WTC11 (cell line): Measurements from ENCODE around the gene ZBTB25.

ENCODE experiments used
- ETV6 ChIP-seq: sonication (generic); formaldehyde crosslinking; IDR thresholded peaks from 2 replicates; pipeline ENCODE4 v1.8.1; 2022; ENCODE audit warnings: mild to moderate bottlenecking, missing genetic modification reagents
- JUN ChIP-seq: sonication (generic); formaldehyde crosslinking; IDR thresholded peaks from 2 replicates; pipeline ENCODE4 v1.8.0; 2023; ENCODE audit warnings: mild to moderate bottlenecking, missing genetic modification reagents
- RORB ChIP-seq: fragments of 250-450 bp; sonication (Bioruptor Pico); IDR thresholded peaks from 2 replicates; pipeline ENCODE4 v1.9.0; 2021; ENCODE audit warnings: mild to moderate bottlenecking
- SP1 ChIP-seq: sonication (generic); formaldehyde crosslinking; conservative IDR thresholded peaks from 2 replicates; pipeline ENCODE4 v1.8.1; 2022; ENCODE audit warnings: missing genetic modification reagents
- TF ChIP-seq, protein P1 (sequence below): fragments of 200-600 bp; IDR thresholded peaks from 2 replicates; pipeline ENCODE4 v1.8.0; 2022; ENCODE audit warnings: antibody characterized with exemption
- TF ChIP-seq, protein P2 (sequence below): sonication (generic); formaldehyde crosslinking; IDR thresholded peaks from 2 replicates; pipeline ENCODE4 v1.8.1; 2023; ENCODE audit warnings: mild to moderate bottlenecking, missing genetic modification reagents, moderate library complexity
- TF ChIP-seq, protein P3 (sequence below): sonication (generic); formaldehyde crosslinking; conservative IDR thresholded peaks from 2 replicates; pipeline ENCODE4 v1.8.1; 2022; ENCODE audit warnings: mild to moderate bottlenecking, missing genetic modification reagents
- TF ChIP-seq, protein P4 (sequence below): sonication (generic); formaldehyde crosslinking; IDR thresholded peaks from 2 replicates; pipeline ENCODE4 v1.8.1; 2022; ENCODE audit warnings: low read depth, mild to moderate bottlenecking, moderate library complexity, missing genetic modification reagents, borderline replicate concordance
- TF ChIP-seq, protein P5 (sequence below): fragments of 250-450 bp; sonication (Bioruptor Pico); IDR thresholded peaks from 2 replicates; pipeline ENCODE4 v2.1.2; 2022; ENCODE audit warnings: mild to moderate bottlenecking, moderate library complexity
- TF ChIP-seq, protein P6 (sequence below): sonication (generic); formaldehyde crosslinking; IDR thresholded peaks from 2 replicates; pipeline ENCODE4 v1.8.0; 2022; ENCODE audit warnings: mild to moderate bottlenecking, missing genetic modification reagents
- TF ChIP-seq, protein P7 (sequence below): fragments of 250-450 bp; sonication (Bioruptor Pico); conservative IDR thresholded peaks from 2 replicates; pipeline ENCODE4 v1.9.0; 2021; ENCODE audit warnings: mild to moderate bottlenecking

DNA sequence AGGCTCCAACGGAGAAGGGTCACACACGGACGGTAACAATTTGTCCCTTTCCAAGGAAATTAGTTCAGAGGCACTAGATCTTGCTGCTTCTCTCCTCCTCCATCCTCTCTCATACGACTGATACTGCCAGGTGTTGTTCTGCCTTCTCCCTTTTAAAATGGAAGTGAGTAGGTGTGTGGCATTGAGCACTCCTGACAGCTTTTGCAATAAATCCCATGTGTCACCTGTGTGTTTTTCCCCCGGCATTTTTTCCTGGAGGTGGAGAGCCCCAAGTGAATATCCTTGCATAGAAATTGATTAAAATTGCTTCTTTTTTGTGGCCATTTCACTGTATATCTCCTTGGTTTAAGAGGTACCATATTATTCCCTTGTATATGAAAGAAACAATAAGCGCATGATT is 64.5 kb downstream of the ZBTB25 start:
- TF ChIP-seq, protein P1, sequence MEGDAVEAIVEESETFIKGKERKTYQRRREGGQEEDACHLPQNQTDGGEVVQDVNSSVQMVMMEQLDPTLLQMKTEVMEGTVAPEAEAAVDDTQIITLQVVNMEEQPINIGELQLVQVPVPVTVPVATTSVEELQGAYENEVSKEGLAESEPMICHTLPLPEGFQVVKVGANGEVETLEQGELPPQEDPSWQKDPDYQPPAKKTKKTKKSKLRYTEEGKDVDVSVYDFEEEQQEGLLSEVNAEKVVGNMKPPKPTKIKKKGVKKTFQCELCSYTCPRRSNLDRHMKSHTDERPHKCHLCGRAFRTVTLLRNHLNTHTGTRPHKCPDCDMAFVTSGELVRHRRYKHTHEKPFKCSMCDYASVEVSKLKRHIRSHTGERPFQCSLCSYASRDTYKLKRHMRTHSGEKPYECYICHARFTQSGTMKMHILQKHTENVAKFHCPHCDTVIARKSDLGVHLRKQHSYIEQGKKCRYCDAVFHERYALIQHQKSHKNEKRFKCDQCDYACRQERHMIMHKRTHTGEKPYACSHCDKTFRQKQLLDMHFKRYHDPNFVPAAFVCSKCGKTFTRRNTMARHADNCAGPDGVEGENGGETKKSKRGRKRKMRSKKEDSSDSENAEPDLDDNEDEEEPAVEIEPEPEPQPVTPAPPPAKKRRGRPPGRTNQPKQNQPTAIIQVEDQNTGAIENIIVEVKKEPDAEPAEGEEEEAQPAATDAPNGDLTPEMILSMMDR, result no peak
- TF ChIP-seq, protein P2, sequence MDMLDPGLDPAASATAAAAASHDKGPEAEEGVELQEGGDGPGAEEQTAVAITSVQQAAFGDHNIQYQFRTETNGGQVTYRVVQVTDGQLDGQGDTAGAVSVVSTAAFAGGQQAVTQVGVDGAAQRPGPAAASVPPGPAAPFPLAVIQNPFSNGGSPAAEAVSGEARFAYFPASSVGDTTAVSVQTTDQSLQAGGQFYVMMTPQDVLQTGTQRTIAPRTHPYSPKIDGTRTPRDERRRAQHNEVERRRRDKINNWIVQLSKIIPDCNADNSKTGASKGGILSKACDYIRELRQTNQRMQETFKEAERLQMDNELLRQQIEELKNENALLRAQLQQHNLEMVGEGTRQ (CRISPR knock-in tag), result no peak
- TF ChIP-seq, protein P3, sequence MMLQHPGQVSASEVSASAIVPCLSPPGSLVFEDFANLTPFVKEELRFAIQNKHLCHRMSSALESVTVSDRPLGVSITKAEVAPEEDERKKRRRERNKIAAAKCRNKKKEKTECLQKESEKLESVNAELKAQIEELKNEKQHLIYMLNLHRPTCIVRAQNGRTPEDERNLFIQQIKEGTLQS (CRISPR knock-in tag), result no peak
- TF ChIP-seq, protein P4, sequence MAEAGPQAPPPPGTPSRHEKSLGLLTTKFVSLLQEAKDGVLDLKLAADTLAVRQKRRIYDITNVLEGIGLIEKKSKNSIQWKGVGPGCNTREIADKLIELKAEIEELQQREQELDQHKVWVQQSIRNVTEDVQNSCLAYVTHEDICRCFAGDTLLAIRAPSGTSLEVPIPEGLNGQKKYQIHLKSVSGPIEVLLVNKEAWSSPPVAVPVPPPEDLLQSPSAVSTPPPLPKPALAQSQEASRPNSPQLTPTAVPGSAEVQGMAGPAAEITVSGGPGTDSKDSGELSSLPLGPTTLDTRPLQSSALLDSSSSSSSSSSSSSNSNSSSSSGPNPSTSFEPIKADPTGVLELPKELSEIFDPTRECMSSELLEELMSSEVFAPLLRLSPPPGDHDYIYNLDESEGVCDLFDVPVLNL, result no peak
- TF ChIP-seq, protein P5, sequence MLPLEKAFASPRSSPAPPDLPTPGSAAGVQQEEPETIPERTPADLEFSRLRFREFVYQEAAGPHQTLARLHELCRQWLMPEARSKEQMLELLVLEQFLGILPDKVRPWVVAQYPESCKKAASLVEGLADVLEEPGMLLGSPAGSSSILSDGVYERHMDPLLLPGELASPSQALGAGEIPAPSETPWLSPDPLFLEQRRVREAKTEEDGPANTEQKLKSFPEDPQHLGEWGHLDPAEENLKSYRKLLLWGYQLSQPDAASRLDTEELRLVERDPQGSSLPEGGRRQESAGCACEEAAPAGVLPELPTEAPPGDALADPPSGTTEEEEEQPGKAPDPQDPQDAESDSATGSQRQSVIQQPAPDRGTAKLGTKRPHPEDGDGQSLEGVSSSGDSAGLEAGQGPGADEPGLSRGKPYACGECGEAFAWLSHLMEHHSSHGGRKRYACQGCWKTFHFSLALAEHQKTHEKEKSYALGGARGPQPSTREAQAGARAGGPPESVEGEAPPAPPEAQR (CRISPR knock-in tag), result no peak
- no peak for TF ChIP-seq ETV6 (CRISPR knock-in tag)
- TF ChIP-seq, protein P6, sequence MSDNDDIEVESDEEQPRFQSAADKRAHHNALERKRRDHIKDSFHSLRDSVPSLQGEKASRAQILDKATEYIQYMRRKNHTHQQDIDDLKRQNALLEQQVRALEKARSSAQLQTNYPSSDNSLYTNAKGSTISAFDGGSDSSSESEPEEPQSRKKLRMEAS (CRISPR knock-in tag), result no peak
- TF ChIP-seq SP1, result no peak
- TF ChIP-seq, protein P7, sequence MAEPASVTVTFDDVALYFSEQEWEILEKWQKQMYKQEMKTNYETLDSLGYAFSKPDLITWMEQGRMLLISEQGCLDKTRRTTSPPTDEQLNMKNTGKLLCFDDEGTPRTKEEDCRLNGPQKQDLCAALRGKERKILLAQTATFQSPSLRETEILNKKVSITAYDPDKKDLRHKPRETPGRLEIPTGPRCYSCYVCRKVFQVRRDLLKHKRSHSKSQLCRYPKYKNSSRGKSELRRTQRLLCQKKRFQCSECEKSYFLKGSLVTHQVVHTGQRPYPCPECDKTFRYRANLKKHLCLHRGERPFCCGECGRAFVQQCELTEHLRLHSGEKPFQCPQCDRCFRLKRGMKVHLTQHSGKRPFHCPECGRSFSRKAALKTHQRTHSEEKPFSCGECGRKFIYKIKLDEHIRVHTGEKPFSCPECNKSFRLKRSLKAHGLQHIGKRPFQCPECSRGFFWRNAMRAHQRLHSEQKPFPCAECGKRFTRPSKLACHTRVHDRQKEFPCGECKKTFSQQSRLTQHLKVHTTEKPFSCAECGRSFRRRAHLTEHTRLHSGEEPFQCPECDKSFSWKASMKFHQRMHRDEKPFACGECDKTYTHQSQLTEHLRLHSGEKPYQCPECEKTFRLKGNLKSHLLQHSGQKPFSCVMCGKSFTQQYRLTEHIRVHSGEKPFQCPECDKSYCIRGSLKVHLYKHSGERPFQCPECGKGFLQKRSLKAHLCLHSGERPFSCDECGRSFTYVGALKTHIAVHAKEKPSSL, result no peak
- no peak for TF ChIP-seq RORB (CRISPR knock-in tag)
- TF ChIP-seq JUN (CRISPR knock-in tag), result no peak
